ENCODE results near the gene KCNK17. TPM values are rescaled to one million over a fixed set of nuclear protein-coding genes. Genes with fewer than 3 reads are reported as not detected.
"Not testable (repeated sequence)": the region's sequence is repeated elsewhere in the genome, so short reads cannot be mapped to it uniquely, and the experiment has no call there.

The KCNK17 gene
- total RNA-seq, 1 experiment from 2014 or later = not detected

DNA sequence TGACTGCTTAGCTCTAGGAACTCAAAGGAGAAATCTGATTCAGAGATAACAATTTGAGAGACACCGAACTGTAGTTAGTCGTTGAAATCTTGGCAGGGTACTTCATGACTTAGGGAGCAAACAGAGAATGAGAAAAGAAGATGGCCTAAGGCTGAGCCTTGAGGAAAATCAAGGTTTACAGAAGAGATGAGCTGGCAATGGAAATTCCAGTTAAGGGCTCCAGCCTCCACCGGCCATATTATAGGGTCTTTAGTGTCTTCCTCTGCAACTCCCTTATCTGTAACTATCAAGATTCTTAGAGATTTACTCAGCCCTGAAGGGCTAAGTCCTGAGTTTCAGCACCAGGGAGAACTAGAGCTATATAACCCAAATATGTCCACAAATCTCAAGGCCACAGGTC lies 26.6 kb downstream of the KCNK17 start:
- intact Hi-C loops (cut with micrococcal nuclease; ENCODE audit: unreplicated experiment) = no loop called here
- no TSS peak for BruUV-seq (replicated peaks)
- H3K9me3 ChIP-seq = no peaks in the 10 kb centered on the region
- Mint-ChIP-seq H3K27ac (ENCODE audit: unreplicated experiment) (no peak overlapping the region), H3K9me3 (ENCODE audit: unreplicated experiment) (peaks cover 18% of the 10 kb centered on the region), H3K36me3 (ENCODE audit: insufficient read depth, unreplicated experiment) (no peaks in the 10 kb centered on the region), H3K4me1 (ENCODE audit: low read depth, unreplicated experiment) (no peaks in the 10 kb centered on the region), H3K4me3 (ENCODE audit: unreplicated experiment) (no peak overlapping the region), H3K27me3 (ENCODE audit: insufficient read depth, unreplicated experiment) (no peaks in the 10 kb centered on the region)
- POLR2A ChIA-PET = no interaction called here
- H3K4me1 ChIP-seq = no peaks in the 10 kb centered on the region
- H3K36me3 ChIP-seq (ENCODE audit: control insufficient read depth, insufficient read depth, low read length) = no peaks in the 10 kb centered on the region
- no peaks in the 10 kb centered on the region for H3K27me3 ChIP-seq (replicated peaks; ENCODE audit: control insufficient read depth, insufficient read depth, low read length)
- no peak overlapping the region for H3K4me3 ChIP-seq (ENCODE audit: low read depth, low read length)
- TF ChIP-seq, protein P1, sequence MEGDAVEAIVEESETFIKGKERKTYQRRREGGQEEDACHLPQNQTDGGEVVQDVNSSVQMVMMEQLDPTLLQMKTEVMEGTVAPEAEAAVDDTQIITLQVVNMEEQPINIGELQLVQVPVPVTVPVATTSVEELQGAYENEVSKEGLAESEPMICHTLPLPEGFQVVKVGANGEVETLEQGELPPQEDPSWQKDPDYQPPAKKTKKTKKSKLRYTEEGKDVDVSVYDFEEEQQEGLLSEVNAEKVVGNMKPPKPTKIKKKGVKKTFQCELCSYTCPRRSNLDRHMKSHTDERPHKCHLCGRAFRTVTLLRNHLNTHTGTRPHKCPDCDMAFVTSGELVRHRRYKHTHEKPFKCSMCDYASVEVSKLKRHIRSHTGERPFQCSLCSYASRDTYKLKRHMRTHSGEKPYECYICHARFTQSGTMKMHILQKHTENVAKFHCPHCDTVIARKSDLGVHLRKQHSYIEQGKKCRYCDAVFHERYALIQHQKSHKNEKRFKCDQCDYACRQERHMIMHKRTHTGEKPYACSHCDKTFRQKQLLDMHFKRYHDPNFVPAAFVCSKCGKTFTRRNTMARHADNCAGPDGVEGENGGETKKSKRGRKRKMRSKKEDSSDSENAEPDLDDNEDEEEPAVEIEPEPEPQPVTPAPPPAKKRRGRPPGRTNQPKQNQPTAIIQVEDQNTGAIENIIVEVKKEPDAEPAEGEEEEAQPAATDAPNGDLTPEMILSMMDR (IDR thresholded peaks at IDR 0.05; ENCODE audit: insufficient read depth in 1 of 2, low read depth in 1 of 2, low read length in 1 of 2, severe bottlenecking in 1 of 2, unreplicated experiment in 1 of 2) = no peak
- CTCF ChIA-PET = no interaction called here
- no peak for DNase-seq

DNA sequence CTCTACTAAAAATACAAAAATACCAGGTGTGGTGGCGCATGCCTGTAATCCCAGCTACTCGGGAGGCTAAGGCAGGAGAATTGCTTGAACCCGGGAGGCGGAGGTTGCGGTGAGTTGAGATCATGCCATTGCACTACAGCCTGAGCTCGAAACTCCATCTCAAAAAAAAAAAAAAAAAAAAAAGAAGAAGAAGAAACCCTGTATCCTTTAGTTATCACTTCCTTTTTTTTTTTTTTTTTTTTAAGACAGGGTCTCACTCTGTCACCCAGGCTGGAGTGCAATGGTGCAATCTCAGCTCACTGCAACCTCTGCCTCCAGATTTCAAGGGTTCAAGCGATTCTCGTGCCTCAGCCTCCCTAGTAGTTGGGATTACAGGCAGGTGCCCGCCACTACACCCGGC lies 27.6 kb downstream of the KCNK17 start:
- H3K36me3 Mint-ChIP-seq (ENCODE audit: insufficient read depth, unreplicated experiment); H3K27me3 Mint-ChIP-seq (ENCODE audit: insufficient read depth, unreplicated experiment); CTCF ChIA-PET; H3K4me3 ChIP-seq (ENCODE audit: low read depth, low read length); BruUV-seq (replicated peaks); H3K27ac Mint-ChIP-seq (ENCODE audit: unreplicated experiment); H3K36me3 ChIP-seq (ENCODE audit: control insufficient read depth, insufficient read depth, low read length); intact Hi-C loops (cut with micrococcal nuclease; ENCODE audit: unreplicated experiment); POLR2A ChIA-PET; H3K4me1 ChIP-seq; DNase-seq; H3K4me3 Mint-ChIP-seq (ENCODE audit: unreplicated experiment); H3K9me3 ChIP-seq; H3K4me1 Mint-ChIP-seq (ENCODE audit: low read depth, unreplicated experiment); H3K27me3 ChIP-seq (replicated peaks; ENCODE audit: control insufficient read depth, insufficient read depth, low read length): not testable (repeated sequence)
- peaks cover 18% of the 10 kb centered on the region for H3K9me3 Mint-ChIP-seq (ENCODE audit: unreplicated experiment)

DNA sequence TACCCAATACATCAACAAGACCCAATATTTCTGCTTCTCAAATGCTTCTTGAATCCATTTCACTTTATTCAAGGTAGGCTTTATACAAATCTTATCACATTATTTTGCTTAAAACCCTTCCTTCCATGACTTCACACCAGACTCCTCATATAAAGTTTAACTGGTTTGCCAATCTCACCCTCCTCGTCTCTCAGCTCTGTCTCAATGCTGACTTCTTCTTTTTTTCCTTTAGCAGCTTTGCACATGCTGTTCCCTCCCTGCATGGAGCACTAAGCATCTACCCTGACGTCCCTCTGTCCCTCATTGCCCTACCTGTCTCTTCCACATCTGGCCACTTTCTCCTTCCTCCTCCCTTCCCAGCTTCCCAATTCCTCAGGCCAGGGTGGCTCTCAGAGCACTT lies 31.4 kb downstream of the KCNK17 start:
- Mint-ChIP-seq H3K36me3 (ENCODE audit: insufficient read depth, unreplicated experiment) (no peaks in the 10 kb centered on the region), H3K4me1 (ENCODE audit: low read depth, unreplicated experiment) (peaks cover 4% of the 10 kb centered on the region), H3K4me3 (ENCODE audit: unreplicated experiment) (no peak overlapping the region), H3K27ac (ENCODE audit: unreplicated experiment) (no peak overlapping the region), H3K27me3 (ENCODE audit: insufficient read depth, unreplicated experiment) (no peaks in the 10 kb centered on the region), H3K9me3 (ENCODE audit: unreplicated experiment) (peaks cover 3% of the 10 kb centered on the region)
- POLR2A ChIA-PET = no interaction called here
- TF ChIP-seq, protein P1 (IDR thresholded peaks at IDR 0.05; ENCODE audit: insufficient read depth in 1 of 2, low read depth in 1 of 2, low read length in 1 of 2, severe bottlenecking in 1 of 2, unreplicated experiment in 1 of 2) = no peak
- CTCF ChIA-PET = no interaction called here
- DNase-seq = no peak
- no peaks in the 10 kb centered on the region for H3K27me3 ChIP-seq (replicated peaks; ENCODE audit: control insufficient read depth, insufficient read depth, low read length)
- intact Hi-C loops (cut with micrococcal nuclease; ENCODE audit: unreplicated experiment) = no loop called here
- no peaks in the 10 kb centered on the region for H3K9me3 ChIP-seq
- no TSS peak for BruUV-seq (replicated peaks)
- H3K4me3 ChIP-seq (ENCODE audit: low read depth, low read length) = no peak overlapping the region
- peaks cover 10% of the 10 kb centered on the region for H3K4me1 ChIP-seq
- H3K36me3 ChIP-seq (ENCODE audit: control insufficient read depth, insufficient read depth, low read length) = no peaks in the 10 kb centered on the region

Data from Caco-2 (cell line).